NCI-H1417 (cell line): ENCODE measurements around the gene SRGAP1.

Experiments used
- DNase-seq, 3 experiments: peaks; one replicate each; lab custom pipeline; 2025; lab: John Stamatoyannopoulos, UW

SRGAP1 gene

DNA sequence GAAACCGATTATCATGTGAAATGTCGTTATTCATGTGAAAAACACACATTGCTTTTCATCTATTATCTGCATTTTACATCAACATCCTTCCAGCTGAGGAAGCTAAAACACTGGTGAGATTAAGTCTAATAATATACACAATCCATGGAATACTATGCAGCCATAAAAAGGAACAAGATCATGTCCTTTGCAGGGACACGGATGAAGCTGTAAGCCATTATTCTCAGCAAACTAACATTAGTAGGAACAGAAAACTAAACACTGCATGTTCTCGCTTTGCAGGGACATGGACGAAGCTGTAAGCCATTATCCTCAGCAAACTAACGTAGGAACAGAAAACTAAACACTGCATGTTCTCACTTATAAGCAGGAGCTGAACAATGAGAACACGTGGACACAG, 359.3 kb downstream of the SRGAP1 start:
- DNase-seq = no peak

DNA sequence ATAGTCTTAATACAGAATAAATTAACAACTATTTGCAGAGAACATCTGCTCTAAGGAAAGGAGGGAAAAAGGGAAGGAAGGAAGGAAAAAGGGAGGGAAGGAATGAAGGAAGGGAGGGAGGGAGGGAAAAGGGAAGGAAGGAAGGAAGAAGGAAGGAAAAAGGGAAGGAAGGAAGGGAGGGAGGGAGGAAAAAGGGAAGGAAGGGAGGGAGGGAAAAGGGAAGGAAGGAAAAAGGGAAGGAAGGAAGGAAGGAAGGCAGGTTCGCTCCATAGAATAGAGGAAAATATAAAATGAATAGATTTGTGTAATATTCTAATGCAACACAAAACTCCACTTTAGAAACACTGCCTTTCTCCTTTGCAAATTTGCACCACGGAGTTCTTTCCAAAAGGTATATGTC, 361.0 kb downstream of the SRGAP1 start:
- no peak for DNase-seq

GRCh38 chr12:64207453-64207852, 363.0 kb downstream of the SRGAP1 start:
- no peak for DNase-seq
